HG03460 (cell line): ENCODE data around the gene TMEM175.

ENCODE experiments used
- ATAC-seq: cut with Tn5 transposase; IDR thresholded peaks from one replicate; pipeline ENCODE4 v1.9.1; 2021; ENCODE audit not compliant: unreplicated experiment

TMEM175 gene

GRCh38 chr4:1001561-1002130, 69.4 kb downstream of the TMEM175 start:
- no peak for ATAC-seq

- ATAC-seq: no peak
Measured at GRCh38 chr4:1002131-1002630, 69.9 kb downstream of the TMEM175 start.

- no peak for ATAC-seq
Measured at GRCh38 chr4:1002631-1003251, 70.5 kb downstream of the TMEM175 start.

- no peak for ATAC-seq
Measured at GRCh38 chr4:1003271-1004070, 71.2 kb downstream of the TMEM175 start.

GRCh38 chr4:1004071-1004418, 71.8 kb downstream of the TMEM175 start:
- no peak for ATAC-seq

GRCh38 chr4:1004557-1005485, 72.6 kb downstream of the TMEM175 start:
- no peak for ATAC-seq

GRCh38 chr4:1006856-1007255, 74.6 kb downstream of the TMEM175 start:
- ATAC-seq: no peak
